Mononuclear cell (primary cell): Measurements from ENCODE around the gene HNRNPC. TPM values are rescaled to one million over a fixed set of nuclear protein-coding genes. Genes with fewer than 3 reads are reported as not detected.
A peak's percentile ranks its signal among the peaks of the same experiment; 100 is the strongest.
"Not testable (repeated sequence)": the region's sequence is repeated elsewhere in the genome, so short reads cannot be mapped to it uniquely, and the experiment has no call there.

Experiments
- H3K27me3 ChIP-seq: 2 replicates; pipeline ENCODE4 v1.6.0; 2011; ENCODE audit warnings: low read length, control low read depth; ENCODE audit not compliant: insufficient read depth
- H3K4me1 ChIP-seq: 2 replicates; pipeline ENCODE4 v1.5.1; 2011; ENCODE audit warnings: mild to moderate bottlenecking, low read length, control low read depth; ENCODE audit not compliant: insufficient read depth
- H3K4me3 ChIP-seq: 2 replicates; pipeline ENCODE4 v1.5.1; 2011; ENCODE audit warnings: mild to moderate bottlenecking, low read length, moderate library complexity
- H3K9me3 ChIP-seq: 2 replicates; pipeline ENCODE4 v1.5.1; 2011; ENCODE audit warnings: low read depth, mild to moderate bottlenecking, control low read depth, low read length
- total RNA-seq: library from RNA; depleted of rRNA; stranded (reverse); fragments of >200 nt; gene quantifications from one replicate; pipeline ENCODE4 v1.2.3, GENCODE V29; 2012

The HNRNPC gene
- 1,082 TPM for total RNA-seq

GRCh38 chr14:21269252-21270046, at the start of gene HNRNPC:
TSS of gene HNRNPC (minus strand) at chr14:21269442. CDS start at chr14:21234193, 35,249 bp downstream.
- H3K4me3 ChIP-seq: peak within 1 kb of the TSS; percentile 100
- peaks cover 47% of the 10 kb centered on the region for H3K4me1 ChIP-seq
- no peaks in the 10 kb centered on the region for H3K9me3 ChIP-seq
- no peaks in the 10 kb centered on the region for H3K27me3 ChIP-seq

GRCh38 chr14:21317398-21317797, 48.2 kb upstream of the HNRNPC start:
- H3K9me3 ChIP-seq: no peaks in the 10 kb centered on the region
- no peaks in the 10 kb centered on the region for H3K27me3 ChIP-seq
- no peak overlapping the region for H3K4me3 ChIP-seq
- peaks cover 53% of the 10 kb centered on the region for H3K4me1 ChIP-seq

DNA sequence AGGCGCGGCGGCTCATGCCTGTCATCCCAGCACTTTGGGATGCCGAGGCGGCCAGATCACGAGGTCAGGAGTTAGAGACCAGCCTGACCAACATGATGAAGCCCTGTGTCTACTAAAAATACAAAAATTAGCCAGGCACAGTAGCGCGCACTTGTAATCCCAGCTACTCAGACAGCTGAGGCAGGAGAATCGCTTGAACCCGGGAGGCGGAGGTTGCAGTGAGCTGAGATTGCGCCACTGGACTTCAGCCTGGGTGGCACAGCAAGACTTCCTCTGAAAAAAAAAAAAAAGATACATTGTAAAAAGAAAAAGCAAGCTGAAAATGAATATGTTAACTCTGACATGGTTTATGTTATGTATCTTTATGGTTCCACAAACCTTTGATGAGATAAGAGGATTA, 44.3 kb upstream of the HNRNPC start:
- no peak overlapping the region for H3K4me3 ChIP-seq
- H3K4me1 ChIP-seq: peaks cover 42% of the 10 kb centered on the region
- no peaks in the 10 kb centered on the region for H3K9me3 ChIP-seq
- H3K27me3 ChIP-seq: no peaks in the 10 kb centered on the region

DNA sequence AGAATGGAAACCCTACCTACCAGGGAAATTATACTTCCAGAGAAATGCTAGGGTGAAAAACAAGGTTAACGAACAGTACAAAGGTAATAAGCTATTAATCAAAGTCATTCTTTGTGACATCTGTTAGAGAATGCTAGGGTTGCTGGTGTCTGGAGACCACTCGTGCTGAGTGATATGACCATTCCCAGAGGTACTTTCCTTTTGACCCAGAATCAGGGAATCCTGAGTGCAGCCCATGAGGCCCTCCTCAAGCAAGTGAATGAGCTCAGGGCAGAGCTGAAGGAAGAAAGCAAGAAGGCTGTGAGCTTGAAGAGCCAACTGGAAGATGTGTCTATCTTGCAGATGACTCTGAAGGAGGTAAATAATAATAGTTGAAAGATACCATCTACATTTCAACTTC, 42.4 kb upstream of the HNRNPC start:
- Histone ChIP-seq H3K9me3 (no peaks in the 10 kb centered on the region), H3K4me3 (no peak overlapping the region), H3K4me1 (peaks cover 30% of the 10 kb centered on the region), H3K27me3 (no peaks in the 10 kb centered on the region)

GRCh38 chr14:21309956-21310355, 40.7 kb upstream of the HNRNPC start:
- Histone ChIP-seq H3K27me3 (no peaks in the 10 kb centered on the region), H3K4me3 (no peak overlapping the region), H3K9me3 (no peaks in the 10 kb centered on the region), H3K4me1 (peaks cover 27% of the 10 kb centered on the region)

- Histone ChIP-seq H3K27me3 (no peaks in the 10 kb centered on the region), H3K9me3 (no peaks in the 10 kb centered on the region), H3K4me3 (peak overlapping the region; percentile 32), H3K4me1 (peaks cover 25% of the 10 kb centered on the region)
Observed at GRCh38 chr14:21309238-21309636, 40.0 kb upstream of the HNRNPC start.

DNA sequence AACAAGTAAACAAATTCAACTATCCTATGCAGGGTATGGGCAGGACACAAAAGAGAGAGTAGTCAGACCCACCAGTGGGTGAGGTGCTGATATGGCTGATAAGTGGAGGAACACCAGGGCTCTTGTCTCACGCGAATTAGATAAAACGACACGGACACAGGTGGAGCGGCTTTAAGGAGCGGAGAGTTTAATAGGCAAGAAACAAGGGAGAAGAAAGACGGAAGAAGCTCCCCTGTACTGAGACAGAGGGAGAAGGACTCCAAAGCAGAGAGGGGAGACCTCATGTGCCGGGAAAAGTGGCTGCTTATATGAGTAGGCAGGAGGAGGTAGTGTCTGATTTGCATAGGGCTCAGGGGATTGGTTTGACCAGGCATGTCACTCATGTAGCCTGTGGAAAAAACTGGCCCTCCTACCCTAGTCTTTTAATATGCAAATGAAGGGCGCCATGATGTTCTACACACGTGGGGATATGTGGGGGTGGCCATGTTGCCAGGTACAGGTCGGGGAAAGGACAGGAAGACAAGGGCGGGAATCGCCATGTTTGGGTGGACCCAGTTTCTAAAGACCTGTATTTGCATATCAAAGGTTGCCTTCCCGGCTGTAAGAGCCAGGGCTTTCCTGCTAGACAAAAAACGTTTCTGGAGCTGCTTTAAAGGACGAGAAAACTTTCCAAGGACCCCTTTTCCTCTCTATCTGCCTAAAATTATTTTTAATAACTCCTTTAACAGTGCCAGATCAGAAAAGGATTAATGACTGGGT, 39.4 kb upstream of the HNRNPC start:
- H3K27me3 ChIP-seq: no peaks in the 10 kb centered on the region
- peaks cover 19% of the 10 kb centered on the region for H3K4me1 ChIP-seq
- H3K9me3 ChIP-seq: no peaks in the 10 kb centered on the region
- H3K4me3 ChIP-seq: peak overlapping the region; percentile 32

GRCh38 chr14:21308132-21308478, 38.9 kb upstream of the HNRNPC start:
- Histone ChIP-seq H3K4me1 (peaks cover 14% of the 10 kb centered on the region), H3K9me3 (no peaks in the 10 kb centered on the region), H3K4me3 (no peak overlapping the region), H3K27me3 (no peaks in the 10 kb centered on the region)

DNA sequence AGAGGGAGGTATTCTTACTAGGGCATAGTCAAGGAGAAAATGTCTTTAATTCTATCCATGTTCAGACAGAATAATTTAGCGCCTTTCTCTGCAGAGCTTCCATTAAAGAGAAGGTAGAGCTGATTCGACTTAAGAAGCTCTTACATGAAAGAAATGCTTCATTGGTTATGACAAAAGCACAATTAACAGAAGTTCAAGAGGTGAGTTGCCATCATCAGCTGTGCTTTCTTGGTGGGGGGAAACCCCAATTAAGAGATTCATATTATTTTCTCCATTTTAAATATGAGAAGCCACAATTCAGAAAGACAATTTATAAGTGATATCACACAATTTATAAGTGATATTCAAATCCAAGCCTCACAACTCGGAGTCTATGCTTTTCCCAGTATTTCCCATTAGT, 38.4 kb upstream of the HNRNPC start:
- Histone ChIP-seq H3K27me3 (no peaks in the 10 kb centered on the region), H3K9me3 (no peaks in the 10 kb centered on the region), H3K4me1 (peaks cover 14% of the 10 kb centered on the region), H3K4me3 (no peak overlapping the region)

DNA sequence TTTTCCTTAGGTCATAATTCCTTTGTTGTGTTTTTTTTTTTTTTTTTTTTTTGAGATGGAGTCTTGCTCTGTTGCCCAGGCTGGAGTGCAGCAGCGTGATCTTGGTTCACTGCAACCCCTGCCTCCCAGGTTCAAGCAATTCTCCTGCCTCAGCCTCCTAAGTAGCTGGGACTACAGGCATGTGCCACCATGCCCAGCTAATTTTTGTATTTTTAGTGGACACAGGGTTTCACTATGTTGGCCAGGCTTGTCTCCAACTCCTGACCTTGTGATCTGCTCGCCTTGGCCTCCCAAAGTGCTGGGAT, 33.5 kb upstream of the HNRNPC start:
- H3K27me3 ChIP-seq: peaks cover 20% of the 10 kb centered on the region
- not testable (repeated sequence) for H3K9me3 ChIP-seq, H3K4me3 ChIP-seq, H3K4me1 ChIP-seq

GRCh38 chr14:21302013-21302835, 33.0 kb upstream of the HNRNPC start:
- peaks cover 20% of the 10 kb centered on the region for H3K27me3 ChIP-seq
- no peak overlapping the region for H3K4me3 ChIP-seq
- no peaks in the 10 kb centered on the region for H3K9me3 ChIP-seq
- H3K4me1 ChIP-seq: peaks cover 5% of the 10 kb centered on the region

DNA sequence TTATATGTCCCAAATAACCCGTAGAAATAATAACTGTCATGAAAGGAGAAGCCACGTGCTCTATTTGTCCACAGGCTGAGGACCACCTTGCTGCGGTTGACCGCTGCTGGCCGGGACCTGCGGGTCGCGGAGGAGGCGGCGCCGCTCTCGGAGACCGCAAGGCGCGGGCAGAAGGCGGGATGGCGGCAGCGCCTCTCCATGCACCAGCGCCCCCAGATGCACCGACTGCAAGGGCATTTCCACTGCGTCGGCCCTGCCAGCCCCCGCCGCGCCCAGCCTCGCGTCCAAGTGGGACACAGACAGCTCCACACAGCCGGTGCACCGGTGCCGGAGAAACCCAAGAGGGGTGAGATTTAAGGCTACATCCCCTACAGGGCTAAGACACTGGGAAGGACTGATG, 31.6 kb upstream of the HNRNPC start:
- no peaks in the 10 kb centered on the region for H3K9me3 ChIP-seq
- H3K4me1 ChIP-seq: peaks cover 5% of the 10 kb centered on the region
- H3K4me3 ChIP-seq: no peak overlapping the region
- H3K27me3 ChIP-seq: peaks cover 20% of the 10 kb centered on the region

DNA sequence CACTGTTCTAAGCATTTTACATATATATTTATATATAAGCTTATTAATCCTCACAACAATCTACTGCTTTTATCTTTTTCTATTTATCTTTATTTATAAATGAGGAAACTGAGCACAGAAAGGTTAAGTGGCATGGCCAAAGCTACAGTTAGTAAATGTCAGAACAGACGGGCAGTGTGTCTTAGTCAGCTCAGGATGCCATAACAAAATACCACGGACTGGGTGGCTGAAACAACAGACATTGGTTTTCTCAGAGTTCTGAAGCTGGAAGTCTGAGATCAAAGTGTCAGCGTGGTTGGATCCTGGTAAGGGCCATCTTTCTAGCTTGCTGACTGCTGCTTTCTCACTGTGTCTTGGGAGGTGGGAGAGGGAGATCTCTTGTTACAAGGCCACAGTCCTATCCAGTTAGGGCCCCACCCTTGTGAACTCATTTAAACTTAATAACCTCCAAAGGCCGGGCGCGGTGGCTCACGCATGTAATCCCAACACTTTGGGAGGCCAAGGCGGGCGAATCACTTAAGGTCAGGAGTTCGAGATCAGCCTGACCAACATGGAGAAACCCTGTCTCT, 30.4 kb upstream of the HNRNPC start:
- H3K4me3 ChIP-seq: no peak overlapping the region
- no peaks in the 10 kb centered on the region for H3K9me3 ChIP-seq
- peaks cover 5% of the 10 kb centered on the region for H3K4me1 ChIP-seq
- H3K27me3 ChIP-seq: peaks cover 20% of the 10 kb centered on the region

GRCh38 chr14:21298358-21298757, 29.1 kb upstream of the HNRNPC start:
- no peaks in the 10 kb centered on the region for H3K9me3 ChIP-seq
- H3K4me3 ChIP-seq: no peak overlapping the region
- peaks cover 20% of the 10 kb centered on the region for H3K27me3 ChIP-seq
- H3K4me1 ChIP-seq: peaks cover 5% of the 10 kb centered on the region

DNA sequence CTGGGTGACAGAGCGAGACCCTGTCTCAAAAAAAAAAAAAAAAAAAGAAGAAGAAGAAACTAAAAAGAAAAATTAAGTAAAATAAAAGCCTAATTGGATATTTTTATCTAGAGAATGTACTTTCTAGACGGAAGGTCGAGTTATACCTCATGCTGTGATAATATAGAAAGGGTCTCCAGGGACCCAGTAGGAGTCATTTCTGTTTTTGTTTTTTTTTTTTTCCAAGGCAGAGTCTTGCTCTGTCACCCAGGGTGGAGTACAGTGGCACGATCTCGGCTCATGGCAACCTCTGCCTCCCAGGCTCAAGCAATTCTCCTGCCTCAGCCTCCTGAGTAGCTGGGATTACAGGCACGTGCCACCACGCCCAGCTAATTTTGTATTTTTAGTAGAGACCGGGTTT, 24.8 kb upstream of the HNRNPC start:
- H3K27me3 ChIP-seq, H3K4me1 ChIP-seq, H3K4me3 ChIP-seq, H3K9me3 ChIP-seq: not testable (repeated sequence)
